ENCODE results near the gene TUBGCP6. TPM values are rescaled to one million over a fixed set of nuclear protein-coding genes. Genes with fewer than 3 reads are reported as not detected.

Gene TUBGCP6
- total RNA-seq, 2 donors from 2014 or later = 52.3 to 80.1 TPM

- no peaks in the 10 kb centered on the region for H3K9me3 ChIP-seq
- H3K27ac ChIP-seq = no peak overlapping the region
- H3K27me3 ChIP-seq (replicated peaks; ENCODE audit: insufficient read depth) = no peaks in the 10 kb centered on the region
- TF ChIP-seq CTCF (IDR thresholded peaks at IDR 0.05) = no peak
- no peak overlapping the region for H3K4me3 ChIP-seq
- DNase-seq (ENCODE audit: low spot score) = no peak
- ATAC-seq (ENCODE audit: insufficient number of reproducible peaks, low FRiP score, low read depth) = no peak
- H3K4me1 ChIP-seq (ENCODE audit: control insufficient read depth in 1 of 2, low read depth in 2 of 2) = no peaks in the 10 kb centered on the region
- H3K36me3 ChIP-seq = peaks cover 42% of the 10 kb centered on the region
These were observed 17.1 kb downstream of the TUBGCP6 start for GRCh38 chr22:50227579-50228215.

GRCh38 chr22:50226875-50227165, 18.0 kb downstream of the TUBGCP6 start:
- Histone ChIP-seq H3K36me3 (peaks cover 51% of the 10 kb centered on the region), H3K9me3 (no peaks in the 10 kb centered on the region), H3K4me3 (no peak overlapping the region), H3K27ac (no peak overlapping the region), H3K4me1 (ENCODE audit: control insufficient read depth in 1 of 2, low read depth in 2 of 2) (no peaks in the 10 kb centered on the region), H3K27me3 (replicated peaks; ENCODE audit: insufficient read depth) (no peaks in the 10 kb centered on the region)
- DNase-seq (ENCODE audit: low spot score) = no peak
- no peak for TF ChIP-seq CTCF (IDR thresholded peaks at IDR 0.05)
- no peak for ATAC-seq (ENCODE audit: insufficient number of reproducible peaks, low FRiP score, low read depth)

GRCh38 chr22:50226063-50226874, 18.6 kb downstream of the TUBGCP6 start:
- peaks cover 52% of the 10 kb centered on the region for H3K36me3 ChIP-seq
- no peak overlapping the region for H3K4me3 ChIP-seq
- H3K9me3 ChIP-seq = no peaks in the 10 kb centered on the region
- H3K27me3 ChIP-seq (replicated peaks; ENCODE audit: insufficient read depth) = no peaks in the 10 kb centered on the region
- DNase-seq (ENCODE audit: low spot score) = no peak
- ATAC-seq (ENCODE audit: insufficient number of reproducible peaks, low FRiP score, low read depth) = no peak
- H3K4me1 ChIP-seq (ENCODE audit: control insufficient read depth in 1 of 2, low read depth in 2 of 2) = no peaks in the 10 kb centered on the region
- TF ChIP-seq CTCF (IDR thresholded peaks at IDR 0.05) = no peak
- no peak overlapping the region for H3K27ac ChIP-seq

GRCh38 chr22:50225200-50225969, 19.4 kb downstream of the TUBGCP6 start:
- no peaks in the 10 kb centered on the region for H3K4me1 ChIP-seq (ENCODE audit: control insufficient read depth in 1 of 2, low read depth in 2 of 2)
- peaks cover 57% of the 10 kb centered on the region for H3K36me3 ChIP-seq
- no peaks in the 10 kb centered on the region for H3K9me3 ChIP-seq
- H3K4me3 ChIP-seq = no peak overlapping the region
- no peaks in the 10 kb centered on the region for H3K27me3 ChIP-seq (replicated peaks; ENCODE audit: insufficient read depth)
- no peak overlapping the region for H3K27ac ChIP-seq
- DNase-seq (ENCODE audit: low spot score) (no peak), ATAC-seq (ENCODE audit: insufficient number of reproducible peaks, low FRiP score, low read depth) (no peak)
- no peak for TF ChIP-seq CTCF (IDR thresholded peaks at IDR 0.05)

- Histone ChIP-seq H3K36me3 (peaks cover 59% of the 10 kb centered on the region), H3K9me3 (no peaks in the 10 kb centered on the region), H3K4me3 (no peak overlapping the region), H3K4me1 (ENCODE audit: control insufficient read depth in 1 of 2, low read depth in 2 of 2) (no peaks in the 10 kb centered on the region), H3K27me3 (replicated peaks; ENCODE audit: insufficient read depth) (no peaks in the 10 kb centered on the region), H3K27ac (no peak overlapping the region)
- DNase-seq (ENCODE audit: low spot score) (no peak), ATAC-seq (ENCODE audit: insufficient number of reproducible peaks, low FRiP score, low read depth) (no peak)
- no peak for TF ChIP-seq CTCF (IDR thresholded peaks at IDR 0.05)
These were observed 20.8 kb downstream of the TUBGCP6 start for GRCh38 chr22:50224071-50224470.

All from thoracic aorta (tissue), 2 donors.